ENCODE results near the gene TSPY10.
"Not testable (repeated sequence)": the region's sequence is repeated elsewhere in the genome, so short reads cannot be mapped to it uniquely, and the experiment has no call there.

The TSPY10 gene

GRCh38 chrY:9527580-9527979, at the start of gene TSPY10:
Gene TSPY10 (plus strand): TSS chrY:9527880. CDS start chrY:9527926, 46 bp downstream.
- not testable (repeated sequence) for DNase-seq

- DNase-seq = not testable (repeated sequence)
These were observed 40.7 kb upstream of the TSPY10 start, which contains the start of gene TSPY9 for GRCh38 chrY:9486967-9487366. Gene TSPY9 (plus strand): TSS chrY:9487267. CDS start chrY:9487313, 46 bp downstream.

- DNase-seq = not testable (repeated sequence)
These were observed 23.3 kb upstream of the TSPY10 start for GRCh38 chrY:9504396-9504795.

GRCh38 chrY:9516287-9516686, 11.4 kb upstream of the TSPY10 start:
- DNase-seq = peak in 4 of 56 donors; percentile 0

Data from nucleus accumbens (tissue), 56 donors.